Skin epidermis (tissue), 12 donors: ENCODE data around the gene ATRAID.
A peak's percentile ranks its signal among the peaks of the same experiment; 100 is the strongest.

Experiments used
- H3K27ac ChIP-seq, 21 experiments: fragments of 200-600 bp; sonication (generic) in 11 of 21; one replicate each; pipeline ENCODE4 v1.5.0; 2020; ENCODE audit warnings: mild to moderate bottlenecking in 3 of 21, inconsistent platforms in 2 of 21, moderate library complexity in 2 of 21
- H3K4me3 ChIP-seq, 7 experiments: fragments of 200-600 bp; sonication (generic) in 2 of 7; one replicate each; pipeline ENCODE4 v1.5.0; 2020; ENCODE audit warnings: inconsistent platforms in 2 of 7, mild to moderate bottlenecking in 2 of 7, moderate library complexity in 1 of 7

ATRAID gene

GRCh38 chr2:27245626-27246025, 33.8 kb downstream of the ATRAID start:
- no peak overlapping the region for H3K4me3 ChIP-seq
- H3K27ac ChIP-seq: no peak overlapping the region

GRCh38 chr2:27247893-27248292, 36.1 kb downstream of the ATRAID start:
- no peak overlapping the region for H3K4me3 ChIP-seq
- H3K27ac ChIP-seq: no peak overlapping the region

DNA sequence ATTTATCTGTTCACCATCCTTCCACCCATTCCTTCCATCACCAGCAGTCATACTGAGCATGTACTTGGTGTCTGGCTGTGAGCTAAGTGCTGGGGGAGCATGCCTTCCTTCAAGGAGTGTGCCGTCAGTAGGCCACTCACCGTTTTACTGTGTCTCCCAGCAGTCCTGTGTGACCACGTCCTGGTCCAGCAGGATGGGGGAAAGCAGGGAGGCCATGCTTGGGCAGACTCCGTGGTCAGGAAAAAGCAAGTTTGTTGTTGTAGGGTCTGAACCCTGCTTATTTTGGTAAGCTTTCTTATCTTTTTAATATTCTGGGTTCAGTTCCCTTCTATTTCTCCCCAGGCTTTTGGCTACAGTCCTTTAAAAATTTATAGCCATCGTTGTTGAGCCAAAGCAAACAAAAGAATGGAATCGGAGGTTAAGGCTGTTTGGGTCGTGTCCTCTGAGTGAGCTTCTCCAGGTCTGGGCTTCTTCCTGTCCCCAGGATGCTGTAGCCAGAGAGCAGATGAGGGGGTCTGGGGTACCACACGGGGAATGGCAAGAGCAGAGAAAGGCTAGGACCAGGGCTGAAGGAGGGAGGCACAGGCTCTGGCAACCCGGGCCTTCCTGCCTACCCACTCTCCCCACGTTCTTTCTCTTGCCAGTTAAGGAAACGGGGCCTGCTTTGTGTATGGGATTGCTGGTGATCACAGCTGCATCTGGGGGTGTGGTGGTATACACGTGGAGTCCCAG, 37.5 kb downstream of the ATRAID start:
- Histone ChIP-seq H3K4me3 (no peak overlapping the region), H3K27ac (no peak overlapping the region)

DNA sequence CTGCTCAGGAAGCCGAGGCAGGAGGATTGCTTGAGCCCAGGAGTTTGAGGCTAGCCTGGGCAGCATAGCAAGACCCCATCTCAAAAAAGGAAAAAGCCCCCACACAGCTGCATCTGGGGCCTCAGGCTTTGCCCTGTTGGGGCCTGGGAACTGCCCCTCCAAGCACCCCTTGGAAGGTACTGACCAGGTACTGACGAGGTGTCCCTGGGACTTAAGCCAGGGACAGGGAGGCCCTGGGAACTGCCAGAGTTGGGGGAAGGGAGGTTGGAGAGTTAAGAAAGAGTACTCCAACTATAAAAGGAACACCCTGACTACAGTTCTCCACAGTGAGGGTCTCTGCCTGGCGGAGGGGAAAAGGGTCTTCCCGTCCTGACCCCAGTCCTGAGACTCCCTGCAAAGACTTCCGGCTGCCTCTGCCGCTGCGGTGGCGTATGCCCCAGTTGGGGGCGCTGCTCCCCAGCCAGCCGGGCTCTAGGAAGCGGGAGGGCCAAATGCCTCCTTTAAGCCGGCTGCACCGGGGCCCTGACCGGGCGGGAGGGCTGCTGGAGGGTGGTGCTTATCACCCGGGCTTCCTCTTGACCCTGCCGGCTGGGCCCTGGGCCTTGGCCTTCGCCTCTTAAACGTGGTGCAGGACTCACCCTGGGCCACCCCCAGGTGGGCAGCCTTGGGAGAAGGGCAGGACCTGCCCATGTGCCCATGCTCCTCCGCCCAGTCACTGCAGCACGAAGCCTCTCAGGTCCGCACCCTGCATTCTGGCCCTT, 38.2 kb downstream of the ATRAID start:
- no peak overlapping the region for H3K4me3 ChIP-seq
- no peak overlapping the region for H3K27ac ChIP-seq

DNA sequence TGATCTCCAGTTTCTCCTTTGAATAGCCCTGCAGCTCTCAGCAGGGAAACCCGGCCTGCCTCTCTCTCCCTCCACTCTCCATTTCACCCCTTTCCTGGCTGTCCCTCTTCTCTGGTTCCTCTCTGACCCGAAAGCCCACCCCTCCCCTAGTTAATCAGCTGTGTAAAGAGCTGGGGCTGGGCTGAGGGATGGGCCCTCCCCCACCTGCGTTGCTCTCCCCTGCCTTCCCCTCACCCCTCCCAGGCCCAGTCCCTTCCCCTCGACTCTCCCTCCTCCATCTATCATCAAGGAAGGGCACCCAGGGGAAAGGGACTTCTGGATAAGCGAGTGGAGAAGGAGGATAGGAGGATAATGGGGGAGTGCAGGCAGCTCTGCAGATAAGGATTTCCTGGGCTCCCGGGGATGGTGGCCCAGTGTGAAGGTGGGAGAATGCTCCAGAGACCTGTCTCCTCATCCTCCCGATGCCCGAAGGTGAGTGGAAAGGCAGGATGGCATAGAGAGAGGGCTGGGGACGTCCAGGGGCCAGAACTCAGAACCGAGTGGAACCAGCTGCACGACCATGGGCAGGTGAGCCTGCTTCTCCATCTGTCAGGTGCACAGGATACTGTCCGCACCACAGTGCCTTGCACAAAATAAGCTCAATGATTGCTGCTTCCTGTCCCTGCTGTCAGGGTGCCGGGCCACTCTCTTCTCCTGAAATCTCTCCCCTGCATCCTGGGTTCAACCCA, 39.0 kb downstream of the ATRAID start:
- no peak overlapping the region for H3K4me3 ChIP-seq
- no peak overlapping the region for H3K27ac ChIP-seq

GRCh38 chr2:27251766-27252165, 39.9 kb downstream of the ATRAID start:
- H3K27ac ChIP-seq: no peak overlapping the region
- no peak overlapping the region for H3K4me3 ChIP-seq

GRCh38 chr2:27255187-27255586, 43.3 kb downstream of the ATRAID start:
- H3K27ac ChIP-seq: no peak overlapping the region

GRCh38 chr2:27255660-27256059, 43.8 kb downstream of the ATRAID start:
- Histone ChIP-seq H3K4me3 (no peak overlapping the region), H3K27ac (no peak overlapping the region)

More at GRCh38 chr2:27255187-27255586, 43.3 kb downstream of the ATRAID start:
- H3K4me3 ChIP-seq: no peak overlapping the region

DNA sequence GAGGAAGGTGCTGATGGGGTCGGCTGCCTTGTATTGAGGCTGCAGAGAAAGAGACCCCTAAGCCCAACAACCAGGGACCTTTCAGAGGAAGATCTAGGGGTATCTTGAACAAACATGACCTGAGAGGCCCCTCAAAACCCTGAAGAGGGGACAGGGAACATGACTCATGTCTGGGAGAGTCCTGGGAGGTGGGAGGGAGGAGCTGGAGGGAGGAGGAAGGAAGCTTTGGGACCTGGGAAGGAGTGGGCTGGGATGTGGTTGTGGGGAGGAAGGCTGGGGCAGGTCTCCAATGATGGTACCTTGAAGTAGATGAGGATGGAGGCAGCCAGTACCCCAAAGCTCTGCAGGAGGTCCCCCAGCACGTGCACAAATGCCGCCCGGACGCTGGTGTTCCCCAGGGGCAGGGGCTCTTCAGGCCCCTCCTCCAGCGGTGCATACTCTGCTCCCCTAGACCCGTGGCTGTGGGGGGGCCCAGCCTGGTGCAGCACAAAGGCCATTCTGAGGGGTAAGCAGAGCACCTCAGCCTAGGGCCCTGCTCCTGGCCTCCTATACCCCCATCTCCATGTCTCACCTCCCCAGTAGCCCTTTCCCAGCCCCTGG, 45.1 kb downstream of the ATRAID start:
- no peak overlapping the region for H3K4me3 ChIP-seq
- no peak overlapping the region for H3K27ac ChIP-seq

DNA sequence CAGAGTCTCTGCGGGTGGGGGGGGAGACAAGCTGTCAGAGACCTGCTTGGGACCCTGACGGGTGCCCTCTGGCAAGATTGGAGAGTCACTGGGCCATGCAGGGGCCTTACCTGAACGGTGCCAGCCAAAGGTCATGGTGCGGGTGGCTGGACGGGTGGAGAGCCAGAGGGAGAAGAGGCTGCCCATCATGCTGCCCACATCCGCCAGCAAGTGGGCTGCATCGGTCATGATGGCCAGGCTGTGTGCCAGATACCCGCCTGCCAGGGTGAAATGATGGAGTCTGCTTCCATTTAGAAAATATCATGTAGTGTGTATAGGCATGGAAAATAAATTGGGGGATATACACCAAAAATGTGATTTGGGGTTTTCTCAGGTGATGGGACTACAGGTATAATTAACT, 46.2 kb downstream of the ATRAID start:
- no peak overlapping the region for H3K4me3 ChIP-seq
- H3K27ac ChIP-seq: no peak overlapping the region

DNA sequence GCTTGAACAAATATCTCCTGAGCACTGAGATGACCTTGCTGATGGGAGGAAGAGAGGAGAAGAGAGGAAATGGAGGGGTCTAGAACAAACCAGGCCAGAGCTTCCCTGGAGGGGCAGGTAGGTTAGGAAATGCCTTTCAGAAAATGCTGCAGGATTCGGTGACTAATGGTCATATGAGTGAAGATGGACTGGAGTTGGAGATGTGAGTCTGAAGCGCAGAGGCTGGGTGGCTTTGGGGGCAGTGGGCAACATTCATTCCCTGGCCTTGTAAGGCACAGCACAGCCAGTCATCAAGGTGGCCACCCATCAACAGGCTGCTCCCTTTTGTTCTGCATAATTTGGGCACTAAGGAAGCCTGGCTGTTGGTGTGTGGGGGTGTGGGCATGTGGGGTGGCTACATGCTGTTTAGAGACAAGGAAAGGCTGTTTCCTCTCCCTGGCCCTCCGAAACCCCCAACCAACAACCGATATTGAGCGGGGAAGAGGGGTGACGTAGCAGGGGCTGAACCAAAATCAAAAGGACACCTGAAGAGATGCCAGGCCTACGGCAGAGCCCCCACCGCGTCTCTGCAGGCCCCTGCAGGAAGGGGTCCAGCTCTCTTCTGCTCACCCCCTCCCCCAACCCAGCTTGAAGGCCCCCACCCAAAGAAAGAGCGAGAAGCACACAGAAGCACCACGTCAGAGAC, 49.5 kb downstream of the ATRAID start:
- H3K27ac ChIP-seq: no peak overlapping the region
- no peak overlapping the region for H3K4me3 ChIP-seq

- Histone ChIP-seq H3K27ac (no peak overlapping the region), H3K4me3 (peak overlapping the region in 4 of 7 experiments; percentile 27 to 46 (median 38))
These were observed 50.1 kb downstream of the ATRAID start for GRCh38 chr2:27261926-27262298.

DNA sequence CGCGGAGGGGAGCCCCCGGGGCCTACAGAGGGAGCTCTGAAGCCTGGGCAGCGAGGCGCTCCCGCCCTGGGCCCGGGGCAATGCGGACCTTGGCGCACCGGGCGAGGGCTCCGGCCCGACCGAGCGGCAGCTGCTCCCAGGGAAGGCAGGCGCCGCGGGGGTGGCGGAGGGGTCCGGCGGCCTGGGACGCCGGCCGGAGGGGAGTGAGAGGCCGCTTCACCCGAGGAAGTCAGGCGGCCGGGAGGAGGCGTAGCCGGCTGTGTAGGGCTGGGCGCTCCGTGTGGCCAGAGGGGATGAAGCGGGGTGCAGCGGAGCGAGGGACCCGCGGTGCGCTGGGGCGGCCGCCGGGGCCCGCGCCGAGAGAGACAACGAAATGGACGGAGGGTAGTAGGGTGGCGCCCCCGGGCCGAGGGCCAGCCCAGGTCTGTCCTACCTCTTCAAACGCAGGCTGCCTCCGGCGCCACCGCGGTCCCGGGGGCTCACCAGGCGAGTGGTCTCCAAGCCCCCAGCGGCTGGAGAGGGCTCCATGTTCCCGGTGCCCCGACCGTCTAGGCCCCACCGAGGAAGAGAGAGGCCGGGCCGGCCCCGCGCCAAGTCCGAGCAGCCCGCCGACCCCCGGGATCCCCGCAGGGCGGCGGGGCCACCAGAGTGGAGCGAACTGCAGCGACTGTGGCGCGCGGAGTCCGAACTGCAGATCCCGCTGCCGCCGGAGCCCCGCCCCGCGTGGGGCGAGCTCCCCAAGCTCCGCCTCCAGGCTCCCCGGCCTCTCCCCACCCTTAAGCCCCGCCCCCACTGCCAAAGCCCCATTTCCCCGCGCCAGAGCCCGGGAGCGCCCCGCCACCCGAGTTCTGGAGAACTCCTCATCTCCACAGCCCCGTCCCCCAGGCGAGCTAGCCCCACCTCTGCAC, 50.8 kb downstream of the ATRAID start, which contains the start of gene SLC30A3:
Gene SLC30A3, minus strand, starts transcription at position 669 of the 908 bp plus-strand sequence. Its CDS starts 141 bp downstream, at position 528.
- Histone ChIP-seq H3K4me3 (peak within 1 kb of the TSS; percentile 27 to 46 (median 36)), H3K27ac (no peak within 1 kb of the TSS)

GRCh38 chr2:27263287-27264252, 51.7 kb downstream of the ATRAID start:
- H3K4me3 ChIP-seq: peak overlapping the region; percentile 27 to 46 (median 36)
- no peak overlapping the region for H3K27ac ChIP-seq

DNA sequence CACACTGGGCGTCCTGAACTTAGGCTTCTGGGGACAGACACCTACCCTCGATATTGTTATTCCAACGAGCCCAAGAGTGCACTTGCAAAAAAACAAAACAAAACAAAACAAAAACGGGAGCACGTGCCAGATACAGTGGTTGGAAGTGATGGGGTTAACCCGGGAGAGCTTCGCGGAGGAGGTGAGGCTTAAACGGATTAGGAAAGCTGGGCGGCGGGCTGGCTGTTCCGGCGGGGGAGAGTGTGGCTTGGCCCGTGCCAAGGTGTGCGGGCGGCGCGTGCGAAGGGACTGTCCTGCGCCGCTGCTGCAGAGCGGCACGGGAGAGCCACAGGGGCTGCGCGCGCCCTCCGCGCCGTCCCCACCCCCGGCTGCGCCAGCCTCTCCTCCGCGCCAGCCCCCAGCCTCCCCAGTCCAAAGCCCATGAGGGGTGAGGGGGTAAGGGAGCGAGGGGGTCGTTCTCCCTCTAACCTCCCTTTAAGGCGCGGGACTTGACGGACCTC, 52.5 kb downstream of the ATRAID start:
- no peak overlapping the region for H3K27ac ChIP-seq
- peak overlapping the region in 4 of 7 experiments; percentile 2 to 28 (median 10) for H3K4me3 ChIP-seq

DNA sequence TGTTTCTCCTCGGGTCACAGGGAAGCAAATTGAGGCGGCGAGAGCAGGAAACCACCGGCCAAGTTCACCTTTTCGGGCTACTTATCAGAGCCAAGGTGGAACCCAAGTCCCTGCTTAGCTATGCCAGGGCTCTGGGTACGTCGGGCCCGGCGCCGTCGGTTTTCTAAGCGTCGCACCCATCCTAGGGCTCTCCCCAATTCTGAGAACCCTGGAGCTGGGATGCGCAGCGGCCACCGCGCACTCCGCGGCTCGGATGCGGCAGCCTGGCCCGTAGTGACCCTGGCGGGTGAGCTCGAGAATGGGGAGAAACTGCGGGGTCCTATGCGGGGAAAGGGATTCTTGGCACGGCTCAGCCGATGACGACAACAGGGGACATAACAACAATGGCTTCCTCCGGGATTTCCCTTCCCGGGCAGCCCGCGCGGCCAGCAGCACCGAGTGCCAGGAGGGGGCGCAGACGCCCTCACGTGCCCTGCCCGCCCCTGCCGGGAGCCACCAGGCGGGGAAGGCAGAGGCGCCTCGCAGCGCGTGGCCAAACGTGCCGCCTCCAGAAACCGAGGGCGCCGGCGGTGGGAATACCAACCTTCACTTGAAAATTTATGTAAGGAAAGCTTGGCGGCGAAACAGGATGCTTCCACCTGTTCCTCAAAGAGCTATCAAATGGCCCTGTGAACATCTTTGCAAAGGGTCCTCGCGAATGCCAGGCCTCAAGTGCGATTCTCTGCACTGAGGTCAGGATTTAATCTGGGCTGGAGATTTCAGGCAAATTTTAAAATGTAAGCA, 53.1 kb downstream of the ATRAID start:
- Histone ChIP-seq H3K27ac (no peak overlapping the region), H3K4me3 (peak overlapping the region in 4 of 7 experiments; percentile 2 to 28 (median 10))
